K562 (cell line): ENCODE results near the gene DCLK3. TPM values are rescaled to one million over a fixed set of nuclear protein-coding genes. Genes with fewer than 3 reads are reported as not detected.
A peak's percentile ranks its signal among the peaks of the same experiment; 100 is the strongest.

Source experiments
- ATAC-seq: fragments of 200-7000 bp; cut with Tn5 transposase; 3 replicates; pipeline ENCODE4 v1.9.1; 2020; ENCODE audit warnings: moderate library complexity
- BruUV-seq: library from RNA; stranded (reverse); fragments of 400-500 nt; replicated peaks from 2 replicates; lab custom pipeline; 2021; lab: Mats Ljungman, UMichigan
- CTCF ChIA-PET: fragments of 300-600 bp; formaldehyde crosslinking; extraction: SDS; loops from one replicate; lab custom pipeline; 2021; ENCODE audit warnings: low intra/inter-chr PET ratio; lab: Yijun Ruan, JAX
- POLR2A ChIA-PET: fragments of 300-600, 350-650 bp; sonication (Branson Sonifier 250); formaldehyde crosslinking; extraction: SDS; loops from one replicate; lab custom pipeline; 2021; ENCODE audit warnings: antibody characterized with exemption, inconsistent platforms; lab: Yijun Ruan, JAX
- DNase-seq, 4 experiments: peaks; one replicate each; pipeline versions ENCODE4 v3.0.0 to v3.0.0-alpha.2; 2011 to 2018; ENCODE audit warnings: low spot score in 3 of 4, mixed read lengths in 3 of 4; ENCODE audit errors: extremely low read depth in 1 of 4
- FAIRE-seq: peaks from 2 replicates; lab custom pipeline; 2011; peaks lifted over from hg19 to GRCh38; lab: Jason Lieb, UNC
- H2AFZ ChIP-seq: 2 replicates; pipeline ENCODE4 v1.6.0; 2011; ENCODE audit warnings: low read depth, low read length, control low read depth, inconsistent platforms
- H3K27ac ChIP-seq: fragments of 200-600 bp; 3 replicates; pipeline ENCODE4 v1.8.0; 2011; ENCODE audit warnings: low read depth, mild to moderate bottlenecking, control low read depth, inconsistent platforms, low read length, moderate library complexity, mixed read lengths; ENCODE audit errors: extremely low read depth
- H3K27me3 ChIP-seq, 2 experiments: fragments of 300-600 bp in 1 of 2; 2 replicates in 1 of 2; 3 replicates in 1 of 2; pipeline versions ENCODE4 v1.6.0 to v1.8.0; 2011; ENCODE audit warnings: inconsistent platforms in 2 of 2, low read length in 2 of 2, mild to moderate bottlenecking in 1 of 2, mixed read lengths in 1 of 2, moderate library complexity in 1 of 2; ENCODE audit not compliant: control insufficient read depth in 2 of 2, insufficient read depth in 2 of 2
- H3K36me3 ChIP-seq: fragments of 300-600 bp; 3 replicates; pipeline ENCODE4 v1.8.0; 2011; ENCODE audit warnings: mild to moderate bottlenecking, low read length, inconsistent platforms; ENCODE audit not compliant: control insufficient read depth, insufficient read depth
- H3K4me1 ChIP-seq, 2 experiments: fragments of 200-600 bp in 1 of 2; replicated peaks in 1 of 2; 2 replicates in 1 of 2; 3 replicates in 1 of 2; pipeline versions ENCODE4 v1.5.1 to v1.8.0; 2011; ENCODE audit warnings: inconsistent platforms in 2 of 2, low read length in 2 of 2, mild to moderate bottlenecking in 1 of 2, mixed read lengths in 1 of 2, moderate library complexity in 1 of 2; ENCODE audit not compliant: control insufficient read depth in 2 of 2, insufficient read depth in 2 of 2
- H3K4me2 ChIP-seq: 2 replicates; pipeline ENCODE4 v1.6.1; 2011; ENCODE audit warnings: low read length, control low read depth, inconsistent platforms, mixed read lengths; ENCODE audit not compliant: insufficient read depth
- H3K4me3 ChIP-seq: fragments of 200-600 bp; sonication (generic), shearing (Covaris generic); 2 replicates; pipeline ENCODE4 v1.5.1; 2016; ENCODE audit warnings: control low read depth, inconsistent platforms
- H3K79me2 ChIP-seq: fragments of 200-600 bp; 3 replicates; pipeline ENCODE4 v1.8.0; 2011; ENCODE audit warnings: low read length, inconsistent platforms; ENCODE audit not compliant: control insufficient read depth, insufficient read depth
- H3K9ac ChIP-seq, 2 experiments: 2 replicates each; pipeline versions ENCODE4 v1.6.0 to v1.6.1; 2011; ENCODE audit warnings: low read depth in 2 of 2, low read length in 2 of 2, control low read depth in 1 of 2, inconsistent platforms in 1 of 2, mild to moderate bottlenecking in 1 of 2, mixed read lengths in 1 of 2; ENCODE audit not compliant: insufficient read depth in 1 of 2
- H3K9me1 ChIP-seq: one replicate; pipeline ENCODE4 v1.6.0; 2011; ENCODE audit warnings: inconsistent platforms, mild to moderate bottlenecking, low read length, moderate library complexity; ENCODE audit not compliant: control insufficient read depth, insufficient read depth
- H3K9me3 ChIP-seq: replicated peaks from 2 replicates; pipeline ENCODE4 v1.5.1; 2011; ENCODE audit warnings: low read depth, low read length, inconsistent platforms; ENCODE audit not compliant: control insufficient read depth, insufficient read depth
- H4K20me1 ChIP-seq: replicated peaks from 2 replicates; pipeline ENCODE4 v1.6.1; 2011; ENCODE audit warnings: low read length, inconsistent platforms, mixed read lengths; ENCODE audit not compliant: control insufficient read depth, insufficient read depth
- BRCA1 ChIP-seq, 2 experiments: fragments of 450-650 bp in 1 of 2; sonication (generic) in 1 of 2; formaldehyde crosslinking in 1 of 2; IDR thresholded peaks; 2 replicates each; pipeline versions ENCODE4 v1.5.0 to v1.6.1; 2017 to 2020; ENCODE audit warnings: mild to moderate bottlenecking in 1 of 2, missing genetic modification reagents in 1 of 2
- ELK3 ChIP-seq: fragments of 450-650 bp; formaldehyde crosslinking; IDR thresholded peaks from 2 replicates; pipeline ENCODE4 v1.4.0; 2020; ENCODE audit warnings: mild to moderate bottlenecking
- FOSL1 ChIP-seq: fragments of 200-800 bp; sonication (Bioruptor generic); conservative IDR thresholded peaks from 2 replicates; pipeline ENCODE4 v1.6.1; 2016; ENCODE audit warnings: missing genetic modification characterization, missing compliant biosample characterization
- MAFF ChIP-seq: IDR thresholded peaks from 2 replicates; pipeline ENCODE4 v1.6.1; 2012; ENCODE audit warnings: low read length, improper control_type of control experiment
- SMARCE1 ChIP-seq: fragments of 450-650 bp; IDR thresholded peaks from 2 replicates; pipeline ENCODE4 v1.7.1; 2016; ENCODE audit warnings: mild to moderate bottlenecking
- SP1 ChIP-seq: sonication (generic); formaldehyde crosslinking; IDR thresholded peaks from 2 replicates; pipeline ENCODE4 v1.8.1; 2022; ENCODE audit warnings: mild to moderate bottlenecking, missing genetic modification reagents
- USF1 ChIP-seq: sonication (generic); formaldehyde crosslinking; IDR thresholded peaks from 2 replicates; pipeline ENCODE4 v1.9.0; 2022; ENCODE audit warnings: mild to moderate bottlenecking, missing genetic modification reagents
- ZFP91 ChIP-seq: sonication (generic); formaldehyde crosslinking; IDR thresholded peaks from 2 replicates; pipeline ENCODE4 v1.8.0; 2022; ENCODE audit warnings: mild to moderate bottlenecking, missing genetic modification reagents
- WGBS: fragments of 100-300 bp; shearing (Covaris generic); methylation state at CpG from one replicate; pipeline ENCODE4 v1.1.6; 2016; ENCODE audit warnings: low coverage, mixed read lengths; ENCODE audit not compliant: insufficient coverage; ENCODE audit errors: missing lambda C conversion rate; 5-methylcytosine and 5-hydroxymethylcytosine counted together
- in situ Hi-C: fragments of 300-500 bp; cut with MboI; formaldehyde crosslinking; loops from 4 replicates; pipeline ENCODE4 v1.15.0; 2018; ENCODE audit warnings: inconsistent platforms, mixed read lengths
- intact Hi-C: fragments of 100-400 bp; cut with micrococcal nuclease; formaldehyde crosslinking; loops from 2 replicates; pipeline ENCODE4 v1.14.2; 2022
- polyA plus RNA-seq, 8 experiments: library from polyadenylated mRNA; depleted of rRNA in 4 of 8; stranded (reverse) in 5 of 8; unstranded in 3 of 8; fragments of >200 nt; fragmentation: Nextera tagmentation in 2 of 8; fragmentation: Illumina TruSeq in 1 of 8; extraction: Ambion mirVana in 2 of 8; extraction: Trizol in 1 of 8; gene quantifications; 2 replicates each; pipeline versions ENCODE4 v1.2.1 to v1.2.3, GENCODE V29; 2011 to 2014; ENCODE audit warnings: inconsistent platforms in 1 of 8, missing spikeins in 1 of 8
- total RNA-seq, 7 experiments: library from RNA; depleted of rRNA in 6 of 7; stranded (reverse); fragments of >200 nt in 6 of 7; fragmentation: Illumina TruSeq in 2 of 7; extraction: Trizol in 2 of 7; gene quantifications; 2 replicates each; pipeline versions ENCODE4 v1.2.1 to v1.2.3, GENCODE V29; 2011 to 2021; ENCODE audit warnings: low replicate concordance in 1 of 7

DCLK3 gene
- total and polyA plus RNA-seq, 9 of the 15 experiments (the other 6 are each of a cell fraction or from before 2014, with no cell fraction given) = not detected

GRCh38 chr3:36688815-36689214, 75.5 kb downstream of the DCLK3 start:
- no TSS peak for BruUV-seq
- no peaks in the 10 kb centered on the region for H3K79me2 ChIP-seq
- POLR2A ChIA-PET = interaction anchor here (0.6 to 1.4 kb wide), 4 partner anchors 8 to 793 kb away, joined by 3 to 5 read pairs (median 3); no protein-coding TSS in a partner anchor
- WGBS = 2% methylated on average over 2 of the region's 2 CpGs
- no peak overlapping the region for H3K27ac ChIP-seq
- H3K4me3 ChIP-seq = no peak overlapping the region
- no peaks in the 10 kb centered on the region for H3K4me1 ChIP-seq
- intact Hi-C loops = no loop called here
- no peaks in the 10 kb centered on the region for H4K20me1 ChIP-seq
- H3K9me1 ChIP-seq = no peaks in the 10 kb centered on the region
- no peaks in the 10 kb centered on the region for H3K36me3 ChIP-seq
- TF ChIP-seq SP1 (CRISPR knock-in tag) = no peak
- TF ChIP-seq MAFF = no peak
- TF ChIP-seq USF1 (CRISPR knock-in tag) = no peak
- TF ChIP-seq BRCA1 (IDR thresholded peaks at IDR 0.05) = no peak
- no peak for TF ChIP-seq BRCA1 (CRISPR knock-in tag; IDR thresholded peaks at IDR 0.05)
- DNase-seq = peak in 2 of 4 experiments; percentile 3
- no peak overlapping the region for H3K9ac ChIP-seq
- no peaks in the 10 kb centered on the region for H3K9me3 ChIP-seq
- CTCF ChIA-PET = no interaction called here
- H3K4me2 ChIP-seq = no peak overlapping the region
- H2AFZ ChIP-seq = no peak overlapping the region
- no peaks in the 10 kb centered on the region for H3K27me3 ChIP-seq
- in situ Hi-C loops = no loop called here
- no peak for ATAC-seq
- no peak for FAIRE-seq

GRCh38 chr3:36686516-36686915, 77.8 kb downstream of the DCLK3 start:
- in situ Hi-C loops = no loop called here

More at GRCh38 chr3:36686516-36686915, 77.8 kb downstream of the DCLK3 start:
- ChIA-PET POLR2A (interaction anchor here (1.5 kb wide), 1 partner anchor 11 kb away, joined by 6 read pairs; no protein-coding TSS in a partner anchor), CTCF (no interaction called here)
- DNase-seq (no peak), ATAC-seq (no peak), FAIRE-seq (no peak)
- Histone ChIP-seq H4K20me1 (no peaks in the 10 kb centered on the region), H3K9me3 (no peaks in the 10 kb centered on the region), H3K27me3 (no peaks in the 10 kb centered on the region), H3K4me1 (no peaks in the 10 kb centered on the region), H3K27ac (no peak overlapping the region), H3K9me1 (no peaks in the 10 kb centered on the region), H3K4me3 (no peak overlapping the region), H3K4me2 (no peak overlapping the region), H2AFZ (no peak overlapping the region), H3K79me2 (no peaks in the 10 kb centered on the region), H3K9ac (no peak overlapping the region), H3K36me3 (no peaks in the 10 kb centered on the region)
- TF ChIP-seq SMARCE1 (no peak), ZFP91 (CRISPR knock-in tag) (no peak), FOSL1 (tag) (no peak), ELK3 (CRISPR knock-in tag) (no peak)
- intact Hi-C loops = no loop called here
- no TSS peak for BruUV-seq
